Transverse colon (tissue), 4 donors: ENCODE measurements around the gene ITGB5. TPM values are rescaled to one million over a fixed set of nuclear protein-coding genes. Genes with fewer than 3 reads are reported as not detected.

Source experiments
- DNase-seq: peaks from one replicate; pipeline ENCODE4 v3.0.0-alpha.2; 2019
- H3K27ac ChIP-seq, 4 donors: fragments of 200-600 bp; sonication (generic); 2 replicates each; pipeline ENCODE4 v1.5.1; 2016 to 2018; ENCODE audit warnings: inconsistent platforms in 4 of 4
- H3K27me3 ChIP-seq: fragments of 200-600 bp; sonication (generic); 2 replicates; pipeline ENCODE4 v1.5.1; 2017; ENCODE audit warnings: inconsistent platforms
- H3K36me3 ChIP-seq, 4 donors: fragments of 200-600 bp; sonication (generic); 2 replicates each; pipeline ENCODE4 v1.5.1; 2017 to 2019; ENCODE audit warnings: inconsistent platforms in 4 of 4
- H3K4me1 ChIP-seq, 4 donors: fragments of 200-600 bp; sonication (generic); 2 replicates each; pipeline ENCODE4 v1.5.1; 2017 to 2020; ENCODE audit warnings: inconsistent platforms in 4 of 4
- H3K4me3 ChIP-seq, 4 donors: fragments of 200-600 bp; sonication (generic); 1 replicate in 1 of 4; 2 replicates in 3 of 4; pipeline versions ENCODE4 v1.5.1 to v1.6.1; 2017 to 2019; ENCODE audit warnings: inconsistent platforms in 4 of 4
- H3K9me3 ChIP-seq, 2 donors: fragments of 200-600 bp; sonication (generic); 2 replicates each; pipeline ENCODE4 v1.5.1; 2017 to 2019; ENCODE audit warnings: inconsistent platforms in 2 of 2
- CTCF ChIP-seq, 5 experiments: fragments of 200-600 bp in 3 of 5; fragments of 450-650 bp in 2 of 5; sonication (generic) in 3 of 5; IDR thresholded peaks; 1 replicate in 2 of 5; 2 replicates in 3 of 5; pipeline ENCODE4 v1.5.1; 2016 to 2017; ENCODE audit warnings: antibody characterized with exemption in 5 of 5, inconsistent platforms in 3 of 5, mild to moderate bottlenecking in 2 of 5, moderate library complexity in 1 of 5
- EP300 ChIP-seq: sonication (generic); formaldehyde crosslinking; IDR thresholded peaks from one replicate; pipeline ENCODE4 v1.6.1; 2017; ENCODE audit warnings: antibody characterized with exemption, low read depth
- POLR2A ChIP-seq: fragments of 450-650 bp; IDR thresholded peaks from one replicate; pipeline ENCODE4 v1.6.1; 2016; ENCODE audit warnings: antibody characterized with exemption, mild to moderate bottlenecking, moderate library complexity
- POLR2AphosphoS5 ChIP-seq, 3 donors: sonication (generic); formaldehyde crosslinking; IDR thresholded peaks; one replicate each; pipeline ENCODE4 v1.6.1; 2016; ENCODE audit warnings: antibody characterized with exemption in 3 of 3
- WGBS, 2 donors: methylation state at CpG; one replicate each; pipeline ENCODE4 v1.1.5; 2018; ENCODE audit warnings: low coverage in 1 of 2; 5-methylcytosine and 5-hydroxymethylcytosine counted together
- in situ Hi-C, 4 donors: fragments of 200-750 bp; cut with MboI; loops; one replicate each; pipeline versions ENCODE4 v1.15.0 to v1.15.1; 2017; ENCODE audit warnings: low sequenced_read_pairs in 3 of 4, low pct_ligation_motif_present in 1 of 4, low pct_unique_long_range_greater_than_20kb in 1 of 4
- intact Hi-C: fragments of 100-400 bp; cut with DNase I; formaldehyde crosslinking; loops from one replicate; pipeline ENCODE4 v1.15.1; 2023; ENCODE audit warnings: low total_unique reads
- total RNA-seq, 4 donors: library from RNA; depleted of rRNA; stranded (reverse); fragments of >200 nt; gene quantifications; one replicate each; pipeline ENCODE4 v1.1.0, GENCODE V29; 2016

ITGB5 gene
- total RNA-seq, 4 donors from 2014 or later, result 62.8 to 572 (median 105) TPM

DNA sequence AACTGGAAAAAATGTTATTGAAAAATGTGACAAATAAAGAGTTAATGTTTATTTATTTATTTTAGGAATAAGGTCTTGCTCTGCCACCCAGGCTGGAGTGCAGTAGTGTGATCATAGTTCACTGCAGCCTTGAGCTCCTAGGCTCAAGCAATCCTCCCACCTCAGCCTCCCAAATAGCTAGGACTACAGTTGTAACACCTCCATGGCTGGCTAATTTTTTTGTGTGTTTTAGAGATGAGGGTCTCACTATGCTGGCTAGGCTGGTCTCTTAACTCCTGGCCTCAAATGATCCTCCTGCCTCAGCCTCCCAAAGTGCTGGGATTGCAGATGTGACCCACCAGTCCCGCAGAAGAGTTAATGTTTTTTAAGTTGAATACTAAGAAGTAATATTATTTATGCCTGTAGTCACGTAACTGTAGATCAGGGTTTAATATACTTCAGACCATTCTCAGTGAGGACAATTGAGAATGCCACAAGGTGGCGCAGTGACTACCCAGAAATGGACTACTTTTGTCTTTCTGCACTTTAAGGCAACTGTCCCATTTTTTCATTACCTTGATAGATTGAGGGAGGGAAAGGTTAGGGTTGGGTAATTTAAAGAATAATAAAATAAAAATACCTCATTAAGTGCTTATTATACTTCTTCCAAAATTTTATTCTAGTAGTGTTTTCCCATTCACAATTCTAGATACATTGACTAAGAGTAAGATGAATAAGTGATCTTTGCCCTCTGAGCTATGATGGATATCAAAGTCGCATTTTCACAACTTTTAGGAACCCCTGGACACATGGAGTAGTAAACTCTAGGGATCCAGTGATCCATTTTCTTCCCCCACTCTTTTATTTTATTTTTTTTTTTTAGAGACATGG lies 41.4 kb upstream of the ITGB5 start:
- no peak overlapping the region for H3K4me3 ChIP-seq
- DNase-seq, result peak; percentile 74
- no peaks in the 10 kb centered on the region for H3K27me3 ChIP-seq
- TF ChIP-seq CTCF (IDR thresholded peaks at IDR 0.05) (peak; percentile 68 to 87 (median 72)), EP300 (no peak)
- peak overlapping the region in 2 of 4 donors; percentile 3 to 32 for H3K27ac ChIP-seq
- H3K4me1 ChIP-seq, result peaks cover 0 to 52% (median 12%) of the 10 kb centered on the region in 4 donors
- in situ Hi-C loops, result loop anchor here in 3 of 4 donors (10.0 to 25.0 kb wide), 3 partner anchors 56 to 509 kb away; no protein-coding TSS in a partner anchor
- 21 to 25% methylated on average over 3 to 4 of the region's 4 CpGs for WGBS, 2 donors
- H3K36me3 ChIP-seq, result peaks cover 0 to 7% (median 2%) of the 10 kb centered on the region in 4 donors
- intact Hi-C loops, result loop anchor here (10.0 kb wide), 1 partner anchor 506 kb away; no protein-coding TSS in a partner anchor
- no peaks in the 10 kb centered on the region for H3K9me3 ChIP-seq

DNA sequence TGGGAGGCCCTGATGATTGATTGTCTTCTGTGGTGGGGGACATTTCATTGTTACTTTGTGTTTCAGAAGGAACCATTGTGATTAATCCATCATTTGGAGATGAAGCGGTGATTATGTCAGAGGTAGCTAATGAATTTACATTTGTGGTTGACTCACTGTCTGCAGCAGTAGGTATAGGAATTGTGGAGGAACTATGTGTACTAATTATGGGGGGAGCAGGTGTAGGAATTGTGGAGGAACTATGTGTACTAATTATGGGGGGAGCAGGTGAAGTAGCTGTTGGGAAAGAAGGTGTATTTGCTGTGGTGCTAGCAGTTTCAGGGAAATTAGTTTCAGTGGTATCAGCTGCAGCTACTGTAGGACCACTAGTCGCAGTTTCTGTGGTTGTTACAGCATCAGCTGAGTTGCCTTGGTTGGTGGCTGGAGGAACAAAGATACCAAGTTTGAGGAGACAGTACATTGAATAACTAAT lies 40.4 kb upstream of the ITGB5 start:
- intact Hi-C loops (loop anchor here (10.0 kb wide), 1 partner anchor 507 kb away; no protein-coding TSS in a partner anchor), in situ Hi-C loops (loop anchor here in 3 of 4 donors (10.0 to 25.0 kb wide), 3 partner anchors 57 to 510 kb away; no protein-coding TSS in a partner anchor)
- Histone ChIP-seq H3K4me3 (no peak overlapping the region), H3K9me3 (no peaks in the 10 kb centered on the region), H3K27me3 (no peaks in the 10 kb centered on the region), H3K4me1 (peaks cover 0 to 52% (median 12%) of the 10 kb centered on the region in 4 donors), H3K36me3 (peaks cover 0 to 11% (median 4%) of the 10 kb centered on the region in 4 donors), H3K27ac (no peak overlapping the region)
- 81 to 89% methylated on average over 2 of the region's 2 CpGs for WGBS, 2 donors
- DNase-seq, result no peak
- TF ChIP-seq POLR2AphosphoS5 (IDR thresholded peaks at IDR 0.05) (no peak), CTCF (IDR thresholded peaks at IDR 0.05) (no peak), POLR2A (no peak), EP300 (no peak)

DNA sequence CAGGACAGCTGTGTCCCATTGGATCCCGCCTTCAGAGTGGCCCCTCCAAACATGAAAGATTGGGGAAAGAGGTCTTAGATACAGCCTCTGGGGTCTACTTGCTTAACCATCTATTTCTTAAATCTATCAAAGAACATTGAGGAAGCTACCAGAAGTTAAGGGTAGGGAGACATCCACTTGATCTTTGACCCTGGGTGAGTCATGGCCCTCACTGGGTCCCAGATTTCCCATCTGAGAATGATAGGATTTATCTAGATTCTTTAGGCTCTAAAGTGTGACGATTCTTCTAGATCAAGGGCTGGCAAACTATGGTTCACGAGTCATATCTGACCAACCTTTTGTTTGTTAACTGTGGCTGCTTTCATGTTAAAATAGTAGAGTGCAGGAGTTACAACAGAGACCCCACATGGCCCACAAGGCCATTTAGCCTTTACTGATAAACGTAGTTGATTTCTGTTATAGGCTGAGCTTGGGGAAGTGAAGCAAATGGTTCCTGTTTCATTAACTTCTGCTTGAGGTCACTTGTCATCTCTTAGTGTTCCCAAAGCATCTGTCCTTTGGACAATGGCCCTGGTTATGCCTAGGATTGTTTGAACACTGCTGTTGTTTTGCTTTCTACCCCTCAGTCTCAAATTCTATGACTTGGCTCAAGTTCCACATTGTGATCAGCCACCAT lies 39.4 kb upstream of the ITGB5 start:
- in situ Hi-C loops, result loop anchor here in 3 of 4 donors (10.0 to 25.0 kb wide), 3 partner anchors 58 to 511 kb away; no protein-coding TSS in a partner anchor
- H3K36me3 ChIP-seq, result peaks cover 0 to 13% (median 4%) of the 10 kb centered on the region in 4 donors
- 28 to 76% methylated on average over 2 to 4 of the region's 4 CpGs for WGBS, 2 donors

More for the DNA sequence above, 39.4 kb upstream of the ITGB5 start:
- no peaks in the 10 kb centered on the region for H3K9me3 ChIP-seq
- H3K4me1 ChIP-seq, result peaks cover 0 to 51% (median 10%) of the 10 kb centered on the region in 4 donors
- no peak for DNase-seq
- no peak overlapping the region for H3K27ac ChIP-seq
- H3K27me3 ChIP-seq, result no peaks in the 10 kb centered on the region
- H3K4me3 ChIP-seq, result no peak overlapping the region
- TF ChIP-seq POLR2A (no peak), POLR2AphosphoS5 (IDR thresholded peaks at IDR 0.05) (no peak), EP300 (no peak), CTCF (IDR thresholded peaks at IDR 0.05) (no peak)
- intact Hi-C loops, result loop anchor here (10.0 kb wide), 1 partner anchor 508 kb away; no protein-coding TSS in a partner anchor
